ENCODE measurements around the gene ATP6V0E1. TPM values are rescaled to one million over a fixed set of nuclear protein-coding genes. Genes with fewer than 3 reads are reported as not detected.
A peak's percentile ranks its signal among the peaks of the same experiment; 100 is the strongest.

The ATP6V0E1 gene
- total and polyA plus RNA-seq, 2 of the 4 experiments (the other 2 are of a cell fraction): 258 to 277 TPM

GRCh38 chr5:172941067-172941516 is 42.5 kb upstream of the ATP6V0E1 start:
- H3K14ac ChIP-seq (replicated peaks; ENCODE audit: low read depth, low read length): no peak overlapping the region
- no CpG with 5 or more reads among the region's 4 CpGs for WGBS, 2 experiments (ENCODE audit: extremely low coverage in 2 of 2, insufficient read length in 1 of 2)
- peak overlapping the region; percentile 54 for H3K56ac ChIP-seq (ENCODE audit: extremely low read depth, insufficient read depth, low read length)
- peak overlapping the region; percentile 64; the same call in 1 of the 3 replicates for H2BK15ac ChIP-seq (ENCODE audit: low read depth, low read length)
- TF ChIP-seq NFE2L2 (IDR thresholded peaks at IDR 0.05; ENCODE audit: low read depth, low read length) (no peak), ELK1 (IDR thresholded peaks at IDR 0.05; ENCODE audit: borderline replicate concordance, low read depth, low read length) (no peak), RFX5 (IDR thresholded peaks at IDR 0.05; ENCODE audit: low read depth, low read length) (no peak), BHLHE40 (IDR thresholded peaks at IDR 0.05; ENCODE audit: low read depth, low read length) (no peak), CEBPB (IDR thresholded peaks at IDR 0.05; ENCODE audit: low read depth, low read length) (no peak), RAD21 (IDR thresholded peaks at IDR 0.05; ENCODE audit: low read length) (no peak), MXI1 (IDR thresholded peaks at IDR 0.05; ENCODE audit: borderline replicate concordance, low read depth, low read length) (no peak), POLR2A (IDR thresholded peaks at IDR 0.05; ENCODE audit: low read depth, low read length) (no peak), USF2 (IDR thresholded peaks at IDR 0.05; ENCODE audit: low read depth, low read length) (no peak), MAZ (IDR thresholded peaks at IDR 0.05; ENCODE audit: borderline replicate concordance, low read depth, low read length) (no peak), RCOR1 (IDR thresholded peaks at IDR 0.05; ENCODE audit: insufficient replicate concordance, low read length) (no peak), MAFK (IDR thresholded peaks at IDR 0.05; ENCODE audit: low read depth, low read length) (no peak), CHD1 (IDR thresholded peaks at IDR 0.05; ENCODE audit: low read depth, low read length) (no peak), SMC3 (IDR thresholded peaks at IDR 0.05; ENCODE audit: low read depth, low read length) (no peak), FOS (IDR thresholded peaks at IDR 0.05; ENCODE audit: low read depth, low read length) (no peak), CTCF (conservative IDR thresholded peaks at IDR 0.05; ENCODE audit: low read depth, low read length) (no peak)
- peak overlapping the region; percentile 76 for H2BK120ac ChIP-seq (ENCODE audit: low read depth, low read length)
- peak overlapping the region; percentile 82 for H4K91ac ChIP-seq (ENCODE audit: insufficient read depth, low read depth, low read length)
- H2BK5ac ChIP-seq (ENCODE audit: low read depth, low read length, poor library complexity, severe bottlenecking): peak overlapping the region; percentile 10
- peak overlapping the region; percentile 85; the same call in 1 of the 2 replicates for H2BK20ac ChIP-seq (ENCODE audit: low read depth, low read length)
- peaks cover 38% of the 10 kb centered on the region for H3K36me3 ChIP-seq (ENCODE audit: control insufficient read depth, insufficient read depth, low read length)
- H3K18ac ChIP-seq (ENCODE audit: low read depth, low read length): no peak overlapping the region
- no peak overlapping the region for H3K4me2 ChIP-seq (ENCODE audit: low read depth, low read length)
- no TSS peak for BruUV-seq (replicated peaks)
- H3K23ac ChIP-seq (ENCODE audit: low read depth, low read length): peak overlapping the region; percentile 48; the same call in 1 of the 2 replicates
- H4K5ac ChIP-seq (ENCODE audit: low read depth, low read length): no peak overlapping the region
- H3K9me1 ChIP-seq (ENCODE audit: insufficient read depth, low read length): peaks cover 21% of the 10 kb centered on the region
- H3K4me3 ChIP-seq (ENCODE audit: insufficient read depth, low read depth, low read length): no peak overlapping the region
- peaks cover 15% of the 10 kb centered on the region for H3K4me1 ChIP-seq (ENCODE audit: control insufficient read depth, insufficient read depth, low read length)
- ATAC-seq (ENCODE audit: low read depth) (no peak), DNase-seq (no peak)
- no peaks in the 10 kb centered on the region for H3K9me3 ChIP-seq (ENCODE audit: control insufficient read depth, insufficient read depth, low read length)
- peak overlapping the region; percentile 67 for H3K4ac ChIP-seq (ENCODE audit: low read depth, low read length)
- peak overlapping the region; percentile 35 to 62; a peak in 3 of 4 replicates for H4K8ac ChIP-seq (ENCODE audit: low read depth in 2 of 2, low read length in 2 of 2)
- H4K20me1 ChIP-seq (ENCODE audit: insufficient read depth, low read length): no peaks in the 10 kb centered on the region
- H3K79me1 ChIP-seq (ENCODE audit: low read depth in 1 of 2, low read length in 2 of 2): peaks cover 12 to 59% of the 10 kb centered on the region in 2 experiments; a peak in 3 of 4 replicates
- POLR2A ChIA-PET (ENCODE audit: unreplicated experiment): interaction anchor here (1.2 kb wide), 1 partner anchor 10 kb away, joined by 4 read pairs; no protein-coding TSS in a partner anchor
- peak overlapping the region; percentile 70; the same call in 1 of the 2 replicates for H2AK5ac ChIP-seq (ENCODE audit: low read depth, low read length)
- no peak overlapping the region for H2AFZ ChIP-seq (replicated peaks; ENCODE audit: low read length, poor library complexity)
- CTCF ChIA-PET: interaction anchor here (0.6 to 0.7 kb wide), 2 partner anchors 27 to 353 kb away, joined by 4 read pairs; no protein-coding TSS in a partner anchor
- H3K27ac ChIP-seq (ENCODE audit: insufficient read depth, low read length): peak overlapping the region; percentile 33; the same call in 1 of the 2 replicates
- no peak overlapping the region for H3K9ac ChIP-seq (ENCODE audit: low read depth, low read length)
- no peaks in the 10 kb centered on the region for H3K27me3 ChIP-seq (ENCODE audit: control insufficient read depth, insufficient read depth, low read length)
- in situ Hi-C loops (cut with MboI; ENCODE audit: low sequenced_read_pairs): loop anchor here (10.0 kb wide), 1 partner anchor 466 kb away; no protein-coding TSS in a partner anchor
- H2AK9ac ChIP-seq (replicated peaks; ENCODE audit: low read depth, low read length, poor library complexity): no peak overlapping the region
- dilution Hi-C loops (cut with HindIII; ENCODE audit: low sequenced_read_pairs, unreplicated experiment): no loop called here
- intact Hi-C loops (cut with micrococcal nuclease): loop anchor here (10.0 kb wide), 1 partner anchor 466 kb away; no protein-coding TSS in a partner anchor
